Stimulated activated CD8-positive, alpha-beta memory T cell treated with anti-CD3 and anti-CD28 coated beads, Interleukin-7, amount 100 ng/mL, for 48 hours (primary cell): ENCODE data around the gene SEC31B.

Source experiments
- DNase-seq, 2 donors: peaks; one replicate each; pipeline ENCODE4 v3.0.0-alpha.2; 2020; ENCODE audit warnings: low read depth in 1 of 2; ENCODE audit errors: extremely low read depth in 1 of 2

Gene SEC31B

GRCh38 chr10:100528921-100529474 is 9.3 kb upstream of the SEC31B start:
- no peak for DNase-seq

GRCh38 chr10:100528123-100528886 is 8.6 kb upstream of the SEC31B start:
- DNase-seq = no peak

GRCh38 chr10:100524638-100525037 is 5.0 kb upstream of the SEC31B start:
- no peak for DNase-seq

- no peak for DNase-seq
Observed at GRCh38 chr10:100524206-100524605, 4.5 kb upstream of the SEC31B start.

- DNase-seq = no peak
Observed at GRCh38 chr10:100522945-100523344, 3.3 kb upstream of the SEC31B start.

GRCh38 chr10:100522107-100522801 is 2.6 kb upstream of the SEC31B start:
- DNase-seq = no peak

GRCh38 chr10:100520811-100521210 is 1.1 kb upstream of the SEC31B start:
- DNase-seq = no peak

GRCh38 chr10:100518761-100519241 is 860 bp downstream of the SEC31B start:
- DNase-seq = peak in 1 of 2 donors; percentile 38

- no peak for DNase-seq
Observed at GRCh38 chr10:100516847-100517246, 2.8 kb downstream of the SEC31B start.

GRCh38 chr10:100515612-100516011 is 4.0 kb downstream of the SEC31B start:
- no peak for DNase-seq

- DNase-seq = peak; percentile 37 to 78
Observed at GRCh38 chr10:100510533-100511308, 8.9 kb downstream of the SEC31B start.

- peak; percentile 42 to 68 for DNase-seq
Observed at GRCh38 chr10:100509241-100509840, 10.3 kb downstream of the SEC31B start.

- DNase-seq = no peak
Observed at GRCh38 chr10:100508691-100509150, 10.9 kb downstream of the SEC31B start.

GRCh38 chr10:100508266-100508665 is 11.4 kb downstream of the SEC31B start:
- no peak for DNase-seq

- no peak for DNase-seq
Observed at GRCh38 chr10:100507357-100507732, 12.3 kb downstream of the SEC31B start.

- no peak for DNase-seq
Observed at GRCh38 chr10:100506596-100507356, 12.9 kb downstream of the SEC31B start.

GRCh38 chr10:100505164-100505563 is 14.5 kb downstream of the SEC31B start:
- no peak for DNase-seq

GRCh38 chr10:100504096-100504495 is 15.6 kb downstream of the SEC31B start:
- no peak for DNase-seq

- DNase-seq = no peak
Observed at GRCh38 chr10:100502926-100503494, 16.7 kb downstream of the SEC31B start.

GRCh38 chr10:100501423-100501822 is 18.2 kb downstream of the SEC31B start:
- DNase-seq = no peak
